Measurements from ENCODE around the gene MACF1. TPM values are rescaled to one million over a fixed set of nuclear protein-coding genes. Genes with fewer than 3 reads are reported as not detected.

MACF1 gene
- total and polyA plus RNA-seq, 2 donors (not counting 1 experiment from before 2014, with no cell fraction given) = 64.1 to 159 TPM

GRCh38 chr1:39214998-39215873 lies 10.7 kb downstream of the MACF1 start:
- peak overlapping the region; percentile 89 for H3K4me3 Mint-ChIP-seq
- H3K27me3 ChIP-seq (replicated peaks in 1 of 4; ENCODE audit: control extremely low read depth in 1 of 4, control insufficient read depth in 3 of 4, insufficient read depth in 4 of 4, low read length in 3 of 4) = no peaks in the 10 kb centered on the region
- TF ChIP-seq CTCF (IDR thresholded peaks at IDR 0.05) (no peak), EZH2 (IDR thresholded peaks at IDR 0.05; ENCODE audit: borderline replicate concordance, insufficient read depth, low read depth, low read length, poor library complexity, severe bottlenecking) (no peak)
- H4K20me1 ChIP-seq (ENCODE audit: control insufficient read depth, insufficient read depth, low read length, poor library complexity, severe bottlenecking) = no peaks in the 10 kb centered on the region
- ChIA-PET POLR2A (interaction anchor here (0.6 to 1.2 kb wide), 3 partner anchors 10 to 1236 kb away, joined by 3 to 4 read pairs (median 3); partner anchors contain the start of gene ZFP69B), CTCF (interaction anchor here (0.9 to 9.8 kb wide), 6 partner anchors 23 to 128 kb away, joined by 3 to 101 read pairs (median 6); no protein-coding TSS in a partner anchor)
- H3K9me3 Mint-ChIP-seq (ENCODE audit: insufficient read depth) = no peaks in the 10 kb centered on the region
- peak overlapping the region; percentile 53 for H2AFZ ChIP-seq (ENCODE audit: insufficient read depth, low read depth, low read length, poor library complexity, severe bottlenecking)
- H3K4me1 Mint-ChIP-seq = peaks cover 49% of the 10 kb centered on the region
- peak overlapping the region; percentile 91 for H3K27ac Mint-ChIP-seq
- peak overlapping the region; percentile 63 for H3K9ac ChIP-seq (ENCODE audit: low read length)
- H3K27me3 Mint-ChIP-seq = no peaks in the 10 kb centered on the region
- peak overlapping the region; percentile 70 to 92 for H3K27ac ChIP-seq (ENCODE audit: low read length in 2 of 2)
- H3K36me3 ChIP-seq (replicated peaks in 1 of 2; ENCODE audit: control extremely low read depth in 1 of 2, control insufficient read depth in 1 of 2, extremely low read depth in 1 of 2, insufficient read depth in 2 of 2, low read length in 1 of 2) = peaks cover 2 to 6% of the 10 kb centered on the region in 2 experiments
- H3K4me1 ChIP-seq (ENCODE audit: control insufficient read depth in 2 of 2, insufficient read depth in 2 of 2, low read length in 2 of 2) = peaks cover 36 to 44% of the 10 kb centered on the region in 2 donors
- H3K4me2 ChIP-seq (replicated peaks; ENCODE audit: low read depth, low read length, poor library complexity, severe bottlenecking) = peak overlapping the region; percentile 87
- ATAC-seq (ENCODE audit: low read depth) (peak; percentile 81), DNase-seq (peak; percentile 77)
- WGBS (ENCODE audit: insufficient coverage) = 8% methylated on average over 5 of the region's 11 CpGs
- intact Hi-C loops (cut with micrococcal nuclease) = loop anchor here (1.0 to 2.0 kb wide), 2 partner anchors 11 to 18 kb away; partner anchors contain the start of gene MACF1
- H3K9me3 ChIP-seq (ENCODE audit: control extremely low read depth in 1 of 3, control insufficient read depth in 2 of 3, insufficient read depth in 1 of 3, low read length in 2 of 3) = no peaks in the 10 kb centered on the region
- H3K79me2 ChIP-seq (ENCODE audit: control insufficient read depth, insufficient read depth, low read length) = peaks cover 47% of the 10 kb centered on the region
- H3K4me3 ChIP-seq (ENCODE audit: control extremely low read depth in 1 of 5, extremely low read depth in 1 of 5, insufficient read depth in 1 of 5, low read depth in 2 of 5, low read length in 4 of 5) = peak overlapping the region; percentile 45 to 79 (median 61)
